Stimulated activated CD8-positive, alpha-beta memory T cell treated with anti-CD3 and anti-CD28 coated beads, Interleukin-15, amount 100 ng/mL, for 1 hour (primary cell): Measurements from ENCODE around the gene IGFBP7.
"Not testable (repeated sequence)": the region's sequence is repeated elsewhere in the genome, so short reads cannot be mapped to it uniquely, and the experiment has no call there.

Experiments
- DNase-seq: peaks from one replicate; pipeline ENCODE4 v3.0.0-alpha.2; 2020; ENCODE audit warnings: low read depth

IGFBP7 gene

GRCh38 chr4:57073559-57073958 is 36.6 kb downstream of the IGFBP7 start:
- no peak for DNase-seq

- DNase-seq: no peak
These were observed 38.9 kb downstream of the IGFBP7 start for GRCh38 chr4:57071326-57071725.

GRCh38 chr4:57070461-57070860 is 39.7 kb downstream of the IGFBP7 start:
- DNase-seq: no peak

DNA sequence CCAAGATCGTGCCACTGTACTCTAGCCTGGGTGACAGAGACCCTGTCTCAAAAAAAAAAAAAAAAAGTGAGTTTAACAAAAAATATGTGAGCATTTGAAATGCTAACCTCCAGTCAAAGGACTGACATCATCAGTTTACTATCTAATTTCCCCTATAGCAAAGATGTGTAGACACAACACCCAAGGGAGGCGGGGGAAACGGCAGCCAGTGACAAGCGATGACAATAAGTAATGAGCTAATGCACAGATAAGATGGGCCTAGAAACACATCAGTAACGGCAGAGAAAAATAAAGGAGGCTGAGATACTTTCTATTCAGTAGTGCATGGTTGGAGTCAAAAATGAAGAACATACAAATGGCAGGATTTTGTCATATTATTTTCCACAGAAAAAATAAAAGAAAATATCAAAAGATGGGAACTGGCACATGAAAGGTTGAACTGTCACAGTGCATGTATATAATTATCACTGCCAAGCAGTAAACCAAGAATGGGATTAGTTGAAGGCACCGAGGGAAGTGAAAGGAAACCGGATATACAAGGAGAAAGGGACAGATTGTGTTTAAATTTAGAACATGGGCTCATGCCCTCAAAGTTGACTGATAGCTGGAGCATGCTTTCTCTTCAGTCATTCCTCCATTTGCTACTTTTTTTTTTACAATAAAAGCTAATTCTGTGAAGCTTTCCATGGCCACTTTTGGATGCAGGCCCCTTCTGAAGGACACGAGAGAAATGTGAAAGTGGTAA is 41.8 kb downstream of the IGFBP7 start:
- DNase-seq: no peak

DNA sequence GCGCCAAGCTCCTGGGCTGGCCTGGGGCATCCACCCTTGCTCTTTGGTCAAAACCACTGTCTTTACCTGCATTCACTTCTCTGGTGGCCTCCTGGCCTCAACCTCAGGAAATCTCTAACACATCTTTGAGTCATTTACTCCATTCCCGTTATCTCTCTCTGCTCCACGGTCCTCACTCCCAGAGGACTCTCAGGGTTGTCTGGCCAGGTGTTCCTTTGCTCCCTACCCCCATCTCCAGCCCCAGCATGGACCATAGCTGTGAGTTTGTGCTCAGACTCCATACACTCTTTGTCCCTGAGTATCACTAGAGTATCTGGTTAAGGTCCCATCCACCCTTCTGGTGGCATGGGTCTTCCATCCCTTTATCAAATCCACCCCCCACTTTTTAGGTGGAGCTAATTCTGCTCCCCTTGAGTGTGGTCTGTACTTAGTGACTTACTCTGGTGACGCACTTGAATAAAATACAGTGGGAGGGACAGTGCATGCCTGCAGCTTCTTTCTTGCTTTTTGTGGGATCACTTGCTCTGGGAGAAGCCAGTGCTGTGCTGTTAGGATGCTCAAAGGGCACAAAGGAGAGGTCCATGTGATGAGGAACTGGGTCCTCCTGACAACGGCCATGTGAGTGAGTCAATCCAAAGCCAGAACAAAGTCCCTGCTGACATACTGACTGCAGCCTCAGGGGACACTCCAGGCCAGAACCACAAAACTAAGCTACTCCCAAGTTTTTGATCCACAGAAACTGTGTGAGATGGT is 44.3 kb downstream of the IGFBP7 start:
- no peak for DNase-seq

GRCh38 chr4:57064811-57065711 is 45.1 kb downstream of the IGFBP7 start:
- no peak for DNase-seq

- no peak for DNase-seq
These were observed 46.1 kb downstream of the IGFBP7 start for GRCh38 chr4:57064120-57064519.

DNA sequence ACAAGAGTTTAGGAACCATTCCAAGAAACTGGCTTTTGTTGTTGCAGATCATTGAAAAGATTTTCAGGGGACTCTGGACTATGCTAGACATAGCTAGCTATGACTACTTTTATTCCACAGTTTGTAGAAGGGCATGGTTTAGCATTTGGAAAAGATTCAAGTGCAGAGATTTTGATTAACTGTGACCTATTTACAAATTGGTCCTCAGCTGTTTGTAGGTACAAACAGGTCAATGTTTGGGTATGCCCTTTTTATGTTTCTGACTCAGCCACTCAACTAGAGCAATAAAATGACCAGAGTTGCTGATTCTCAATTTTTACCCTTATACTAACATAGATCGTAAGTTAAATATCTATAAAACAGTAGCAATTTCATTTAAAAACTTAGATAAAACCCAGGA is 46.7 kb downstream of the IGFBP7 start:
- no peak for DNase-seq

GRCh38 chr4:57061395-57061794 is 48.8 kb downstream of the IGFBP7 start:
- DNase-seq: no peak

- not testable (repeated sequence) for DNase-seq
These were observed 49.5 kb downstream of the IGFBP7 start for GRCh38 chr4:57060717-57061067.

DNA sequence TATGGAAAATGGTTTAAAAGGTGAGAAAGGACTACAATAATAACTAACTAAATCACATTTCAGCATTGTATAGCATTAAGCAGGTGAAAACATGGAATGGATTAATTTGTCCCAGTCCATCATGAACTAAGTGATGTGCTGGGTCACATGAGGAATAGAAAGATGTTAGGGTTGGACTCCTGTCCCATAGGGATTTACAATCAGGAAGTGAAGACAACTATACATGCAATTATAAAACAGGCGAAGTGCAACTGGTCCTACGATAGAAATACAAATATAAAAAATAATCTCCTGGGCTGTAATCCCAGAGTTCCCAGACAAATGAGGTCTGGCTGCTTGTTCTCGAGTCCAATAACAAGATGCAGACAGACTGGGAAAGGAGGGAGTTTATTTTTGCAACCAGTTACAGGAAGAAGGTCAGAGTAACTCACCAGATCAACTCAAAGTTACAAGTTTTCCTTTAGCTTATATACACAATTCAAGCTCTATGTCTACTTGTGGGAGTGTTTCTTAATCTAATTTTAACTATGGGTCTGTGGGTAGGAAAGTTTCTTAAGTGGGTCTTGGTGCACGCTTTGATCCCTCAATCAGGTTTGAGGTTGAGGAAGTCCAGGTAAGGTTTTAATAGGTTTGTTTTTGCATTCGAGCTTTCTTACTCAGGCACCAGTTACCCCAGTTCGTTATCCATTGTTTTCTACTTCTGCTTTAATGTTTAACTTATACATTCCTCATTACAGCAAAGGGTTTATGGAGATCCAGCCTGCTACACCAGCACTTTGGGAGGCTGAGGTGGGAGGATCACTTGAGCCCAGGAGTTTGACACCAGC is 50.1 kb downstream of the IGFBP7 start:
- DNase-seq: no peak

DNA sequence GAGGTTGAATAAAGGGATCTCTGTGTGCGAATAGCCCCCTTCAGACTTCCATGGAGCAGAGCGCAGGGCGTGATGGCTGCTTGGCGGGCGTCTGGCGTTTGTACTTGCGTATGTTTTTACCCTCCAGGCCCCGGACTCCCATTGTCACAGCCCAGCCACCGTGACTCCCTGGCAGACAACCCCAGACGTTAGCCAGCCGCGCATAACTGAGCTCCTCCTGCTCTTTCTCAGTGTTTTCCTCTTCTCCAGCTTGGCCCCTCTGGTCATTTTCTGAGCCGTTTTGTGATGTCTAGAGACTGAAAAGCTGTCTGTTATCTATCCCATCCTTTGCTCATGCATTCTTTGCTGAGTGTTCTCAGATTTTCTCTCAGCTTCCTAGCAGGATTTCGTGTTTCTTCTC is 54.3 kb downstream of the IGFBP7 start:
- DNase-seq: no peak

DNA sequence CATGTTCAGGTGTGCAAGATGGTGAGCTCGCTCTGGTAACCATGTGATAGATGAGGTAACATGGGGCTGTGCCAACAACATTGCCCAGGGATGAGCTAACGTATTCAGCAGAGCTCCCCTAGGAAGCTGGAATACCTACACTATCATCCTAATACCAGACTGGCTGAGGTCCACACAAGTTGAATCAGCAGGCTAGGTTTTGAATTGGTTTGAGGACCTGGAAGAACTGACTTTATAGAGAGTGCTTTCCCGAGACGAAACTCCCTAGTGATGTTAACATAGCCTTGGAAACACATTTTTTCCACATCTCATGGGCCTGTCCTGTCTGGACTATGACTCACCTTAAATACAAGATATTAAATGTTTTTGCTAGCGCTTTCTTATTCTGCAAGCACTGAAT is 56.7 kb downstream of the IGFBP7 start:
- no peak for DNase-seq

GRCh38 chr4:57051524-57051923 is 58.7 kb downstream of the IGFBP7 start:
- no peak for DNase-seq

DNA sequence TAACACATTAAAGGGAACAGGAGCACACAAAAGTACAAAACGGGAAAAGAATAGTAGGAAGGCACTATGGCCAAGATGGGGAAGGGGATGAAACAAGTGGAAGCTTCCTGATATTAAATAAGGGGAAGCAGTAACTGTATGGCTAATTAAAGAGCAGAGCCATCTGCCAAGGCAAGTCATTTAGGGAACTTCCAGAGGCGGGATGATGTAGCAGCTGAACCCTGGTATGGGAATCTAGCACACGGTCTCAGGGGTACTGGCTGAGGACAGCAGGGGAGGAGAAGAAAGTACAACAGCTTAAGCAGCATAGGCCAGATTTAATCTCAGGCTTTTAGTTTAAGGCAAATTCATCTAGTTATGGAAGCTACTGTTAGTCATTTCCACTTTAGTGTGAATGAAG is 59.1 kb downstream of the IGFBP7 start:
- DNase-seq: no peak

DNA sequence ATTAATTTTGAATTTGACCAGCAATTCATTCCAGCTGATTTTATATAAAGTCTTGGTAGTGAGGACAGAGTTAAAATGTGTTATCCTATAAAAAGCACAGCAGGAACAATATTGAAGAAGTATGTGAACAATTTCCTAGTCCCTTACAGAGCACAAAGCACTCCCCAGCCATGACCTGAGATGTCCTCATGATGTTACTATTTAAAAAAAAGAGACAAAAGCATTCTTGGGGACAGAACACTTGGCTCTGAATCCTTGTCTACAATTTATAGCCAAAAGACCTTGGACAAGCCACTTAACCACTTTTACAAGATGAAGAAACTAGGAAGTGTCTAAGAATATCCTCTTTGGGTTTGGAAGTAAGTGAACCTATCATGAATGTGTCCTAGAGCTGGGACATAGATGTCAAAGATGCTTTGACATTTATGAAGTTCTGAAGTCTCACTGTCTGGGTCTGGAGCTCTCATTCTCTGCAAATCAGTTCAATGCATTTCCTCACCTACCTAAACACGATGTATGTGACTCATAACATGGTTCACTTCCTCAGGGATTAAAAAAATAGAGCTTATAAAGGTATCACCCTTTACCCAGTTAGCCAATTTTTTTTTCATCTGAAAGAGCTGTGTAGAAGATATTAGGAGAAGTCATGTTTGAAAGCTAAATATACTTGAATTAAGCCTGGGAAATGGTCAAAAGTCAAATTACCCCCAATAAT is 61.4 kb downstream of the IGFBP7 start:
- no peak for DNase-seq

GRCh38 chr4:57047046-57047445 is 63.1 kb downstream of the IGFBP7 start:
- not testable (repeated sequence) for DNase-seq

- DNase-seq: no peak
These were observed 65.2 kb downstream of the IGFBP7 start for GRCh38 chr4:57044996-57045395.

DNA sequence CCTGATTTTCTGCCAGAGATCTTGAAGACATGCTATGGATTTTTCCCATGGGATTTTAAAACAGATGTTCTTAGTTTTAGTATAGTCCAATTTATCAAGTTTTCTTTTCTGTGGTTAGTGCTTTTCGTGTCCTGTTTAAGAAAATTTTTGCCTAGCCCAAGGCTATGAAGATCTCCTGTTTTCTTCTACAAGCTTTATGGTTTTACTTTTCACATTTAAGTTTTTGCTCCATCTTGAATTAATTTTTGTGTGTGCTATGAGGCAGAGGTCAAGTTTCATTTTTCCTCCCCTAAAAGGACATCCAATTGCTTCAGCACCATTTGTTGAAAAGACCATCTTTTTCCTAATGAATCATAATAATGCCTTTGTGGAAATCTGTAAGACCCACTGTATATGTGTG is 65.9 kb downstream of the IGFBP7 start:
- DNase-seq: no peak

GRCh38 chr4:57043347-57044251 is 66.6 kb downstream of the IGFBP7 start:
- no peak for DNase-seq
